ENCODE measurements around the gene ITGAL.

ITGAL gene

GRCh38 chr16:30548416-30549253 is 76.1 kb downstream of the ITGAL start:
- DNase-seq = no peak

GRCh38 chr16:30551781-30552180 is 79.2 kb downstream of the ITGAL start:
- no peak for DNase-seq

DNA sequence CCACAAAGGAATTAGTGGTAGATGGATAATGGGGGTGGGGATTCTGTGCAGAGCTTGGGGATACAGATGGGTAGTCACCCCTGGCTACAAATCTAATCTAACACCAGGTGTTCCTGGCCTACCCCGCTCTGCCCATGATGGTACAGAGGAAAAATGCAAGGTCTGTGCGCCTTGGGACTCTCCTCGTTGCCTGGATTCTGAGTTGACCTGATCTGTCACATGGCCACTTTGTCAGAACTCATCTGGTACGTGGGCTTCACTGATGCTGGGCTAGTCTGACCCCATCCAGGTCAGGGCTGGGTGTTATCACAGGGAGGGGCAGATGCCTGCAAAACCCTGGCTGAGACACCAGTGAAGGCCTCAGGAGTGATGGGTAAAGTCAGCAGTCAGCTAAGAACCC is 80.4 kb downstream of the ITGAL start:
- DNase-seq = no peak

- DNase-seq = peak; percentile 27
Observed at GRCh38 chr16:30553393-30553899, 80.9 kb downstream of the ITGAL start.

GRCh38 chr16:30554557-30555314 is 82.2 kb downstream of the ITGAL start:
- no peak for DNase-seq

- no peak for DNase-seq
Observed at GRCh38 chr16:30555315-30556124, 83.0 kb downstream of the ITGAL start.

- no peak for DNase-seq
Observed at GRCh38 chr16:30556125-30556473, 83.6 kb downstream of the ITGAL start.

DNA sequence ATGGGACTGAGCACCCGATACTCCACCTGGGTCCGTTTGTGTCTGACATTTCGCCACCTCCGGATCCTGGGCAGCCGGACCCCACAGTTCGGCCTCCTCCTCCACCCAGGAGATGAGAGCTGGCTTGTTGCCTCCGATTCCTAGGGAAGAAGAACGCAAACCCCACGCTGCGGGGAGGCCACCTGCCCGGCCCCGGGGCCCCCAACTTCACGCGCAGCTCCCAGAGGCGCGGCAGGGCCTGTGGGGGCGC is 85.1 kb downstream of the ITGAL start:
- DNase-seq = no peak

DNA sequence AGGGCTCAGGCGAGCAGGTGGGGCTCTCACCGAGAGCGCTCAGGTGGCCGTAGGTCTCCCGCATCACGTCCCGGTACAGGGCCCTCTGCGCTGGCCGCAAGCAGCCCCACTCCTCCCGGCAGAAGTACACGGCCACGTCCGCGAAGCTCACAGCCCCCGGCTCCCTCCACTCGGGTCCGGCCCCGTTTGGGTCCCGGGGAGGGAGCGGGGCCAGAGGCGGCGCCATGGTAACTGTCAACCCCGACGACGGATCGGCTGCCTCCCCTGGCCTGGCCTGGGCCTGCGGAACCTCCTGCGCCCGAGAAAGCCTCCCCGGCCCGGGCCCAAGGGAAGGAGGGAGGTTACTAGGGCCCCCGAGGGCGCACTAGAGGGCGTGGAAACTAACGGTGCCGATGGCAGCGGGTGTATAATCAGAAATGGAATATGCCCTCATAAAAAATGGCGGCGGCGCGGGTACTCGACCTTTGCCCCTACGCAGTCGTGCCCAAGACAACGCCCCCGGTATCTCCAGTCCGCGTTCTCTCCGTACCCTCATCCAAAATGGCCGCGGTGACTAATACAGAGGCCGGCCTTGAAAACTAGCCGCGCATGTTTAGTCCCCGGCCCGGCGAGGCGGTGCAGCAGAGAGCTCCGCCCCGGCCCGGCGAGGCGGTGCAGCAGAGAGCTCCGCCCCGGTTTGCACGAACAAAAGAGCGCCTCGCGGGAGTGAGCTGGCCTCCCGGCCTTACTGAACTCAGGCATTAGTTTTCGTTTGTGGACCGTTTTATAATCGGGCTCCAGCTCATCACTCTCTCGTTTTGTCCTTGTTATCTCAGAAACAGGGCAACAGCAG is 85.6 kb downstream of the ITGAL start, which contains the start of gene ZNF764:
Gene ZNF764 (minus strand): TSS at position 418 of the 832 bp plus-strand sequence. CDS start 192 bp downstream, at position 226.
- peak; percentile 99 for DNase-seq

DNA sequence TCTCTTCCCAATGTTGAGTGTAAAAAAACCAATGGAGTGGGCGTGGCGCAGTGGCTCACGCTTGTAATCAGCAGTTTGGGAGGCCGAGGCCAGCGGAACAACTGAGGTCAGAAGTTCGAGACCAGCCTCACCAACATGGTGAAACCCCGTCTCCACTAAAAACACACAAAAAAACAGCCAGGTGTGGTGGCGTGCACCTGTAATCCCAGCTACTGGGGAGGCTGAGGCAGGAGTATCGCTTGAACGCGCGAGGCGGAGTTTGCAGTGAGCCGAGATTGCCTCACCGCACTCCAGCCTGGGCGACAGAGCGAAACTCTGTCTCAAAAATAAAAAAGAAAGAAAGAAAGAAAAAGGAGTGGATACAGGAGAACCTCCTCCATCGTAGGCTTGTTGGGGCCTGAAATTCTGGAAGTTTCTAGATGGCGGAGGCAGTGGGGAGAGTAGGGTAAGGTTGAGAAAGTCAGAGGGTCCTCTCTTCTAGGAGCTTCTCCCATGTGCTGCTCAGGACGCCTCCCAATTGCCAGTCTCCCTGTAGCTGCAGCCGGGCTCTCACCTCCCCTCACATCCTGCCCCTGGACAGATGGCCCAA is 86.3 kb downstream of the ITGAL start:
- DNase-seq = no peak

DNA sequence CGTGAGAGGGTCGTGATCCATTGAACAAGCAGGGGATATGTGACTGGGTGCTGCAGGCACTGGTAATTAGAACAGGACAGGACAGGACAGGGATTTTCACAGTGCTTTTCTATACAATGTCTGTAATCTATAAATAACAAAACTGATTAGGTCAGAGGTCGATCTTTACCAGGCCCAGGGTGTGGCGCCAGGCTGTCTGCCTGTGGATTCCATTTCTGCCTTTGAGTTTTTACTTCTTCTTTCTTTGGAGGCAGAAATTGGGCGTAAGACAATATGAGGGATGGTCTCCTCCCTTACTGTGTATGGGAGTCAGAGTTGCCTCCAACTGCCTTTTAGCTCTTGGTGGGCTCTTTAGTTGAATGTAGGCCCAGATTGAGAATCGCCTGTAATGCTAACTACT is 87.1 kb downstream of the ITGAL start:
- DNase-seq = peak; percentile 64

- DNase-seq = peak; percentile 36
Observed at GRCh38 chr16:30561089-30561816, 88.7 kb downstream of the ITGAL start.

GRCh38 chr16:30562021-30562420 is 89.5 kb downstream of the ITGAL start:
- DNase-seq = no peak

GRCh38 chr16:30565526-30565925 is 93.0 kb downstream of the ITGAL start:
- DNase-seq = no peak

GRCh38 chr16:30565984-30566383 is 93.4 kb downstream of the ITGAL start:
- DNase-seq = no peak

GRCh38 chr16:30566531-30566930 is 94.0 kb downstream of the ITGAL start:
- no peak for DNase-seq

DNA sequence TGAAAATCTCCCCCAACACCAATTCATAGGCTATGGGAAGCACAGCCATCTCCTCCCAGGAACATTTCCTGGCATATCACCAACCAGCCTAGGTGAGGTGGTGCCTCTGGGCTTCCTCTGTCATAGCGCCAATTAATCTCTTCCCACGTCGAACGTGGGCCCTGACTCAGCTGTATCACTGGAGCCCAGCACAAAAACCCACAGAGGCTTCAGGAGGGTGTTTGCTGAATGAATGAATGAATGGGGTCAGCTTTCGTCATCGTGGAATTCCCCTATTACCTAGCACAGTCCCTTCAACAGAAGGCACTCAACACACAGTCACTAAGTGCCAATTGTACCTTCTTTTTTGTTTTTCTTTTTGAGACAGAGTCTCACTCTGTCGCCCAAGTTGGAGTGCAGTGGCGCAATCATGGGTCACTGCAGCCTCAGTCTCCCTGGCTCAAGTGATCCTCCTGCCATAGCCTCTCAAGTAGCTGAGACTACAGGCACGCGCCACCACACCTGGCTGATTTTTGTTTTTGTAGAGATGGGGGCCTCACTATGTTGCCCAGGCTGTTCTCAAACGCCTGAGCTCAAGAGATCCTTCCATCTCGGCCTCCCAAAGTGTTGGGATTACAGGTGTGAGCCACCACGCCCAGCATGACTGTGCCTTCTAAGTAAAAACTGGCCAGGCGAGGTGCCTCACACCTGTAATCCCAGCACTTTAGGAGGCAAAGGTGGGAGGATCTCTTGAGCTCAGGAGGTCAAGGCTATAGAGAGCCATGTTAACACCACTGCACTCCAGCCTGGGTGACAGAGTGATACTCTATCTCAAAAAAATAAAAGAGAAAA is 94.8 kb downstream of the ITGAL start:
- DNase-seq = peak; percentile 62

GRCh38 chr16:30567991-30568638 is 95.6 kb downstream of the ITGAL start:
- DNase-seq = peak; percentile 97

GRCh38 chr16:30569281-30569680 is 96.7 kb downstream of the ITGAL start:
- DNase-seq = no peak

Measured in inflammatory macrophage treated with lipopolysaccharide for 4 hours (primary cell).